ENCODE data around the gene ZSCAN5A. TPM values are rescaled to one million over a fixed set of nuclear protein-coding genes. Genes with fewer than 3 reads are reported as not detected.

ZSCAN5A gene
- total RNA-seq, result 1 to 10 TPM; 2.3 to 7.9 (median 3.7) TPM
- long read RNA-seq, partial matches to known transcripts, result 0 of 1 reads
- long read RNA-seq, other reads (novel, unspliced or antisense), result 1 of 1 reads

DNA sequence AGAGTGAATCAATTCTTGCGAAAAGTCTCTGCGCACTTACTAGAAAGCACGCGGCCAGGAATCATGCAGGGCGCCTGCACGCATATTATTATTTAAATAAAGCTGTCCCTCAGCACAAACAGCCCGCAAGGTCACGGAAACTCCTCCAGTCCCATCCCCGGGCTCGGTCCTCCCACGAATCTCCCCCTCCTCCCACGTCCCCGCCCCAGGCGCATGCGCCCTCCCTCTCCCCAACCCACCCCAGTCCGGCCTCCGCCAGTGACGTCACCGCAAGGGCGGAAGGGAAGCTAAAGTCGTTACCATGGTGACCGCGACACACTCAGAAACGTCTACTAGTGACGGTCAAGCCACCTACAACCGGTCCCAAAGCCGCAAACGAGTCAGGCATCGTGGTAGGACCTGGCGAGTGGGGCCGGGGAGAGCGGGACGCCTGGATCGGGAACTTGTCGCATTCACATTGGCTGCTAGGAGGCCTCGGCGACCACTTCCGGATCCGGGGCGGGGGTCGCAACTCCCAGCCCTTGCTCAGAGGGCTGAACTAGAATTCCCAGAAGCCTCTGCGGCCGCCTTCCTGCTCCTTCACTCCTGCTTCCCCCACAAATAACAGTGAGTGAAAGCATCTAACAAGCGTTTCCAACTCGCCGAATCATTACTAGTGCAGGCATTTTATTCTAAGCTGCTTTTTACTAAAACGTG, at the start of gene ZSCAN5A:
Gene ZSCAN5A, minus strand, starts transcription at position 459 of the 696 bp plus-strand sequence. CDS start 89,793 bp downstream, outside the sequence.
- peak; percentile 98 to 100 (median 99) for DNase-seq
- H3K4me3 ChIP-seq, result peak within 1 kb of the TSS; percentile 67 to 93 (median 71)
- no peaks in the 10 kb centered on the region for H3K9me3 ChIP-seq
- H3K27me3 ChIP-seq, result no peaks in the 10 kb centered on the region
- TF ChIP-seq, protein P1, sequence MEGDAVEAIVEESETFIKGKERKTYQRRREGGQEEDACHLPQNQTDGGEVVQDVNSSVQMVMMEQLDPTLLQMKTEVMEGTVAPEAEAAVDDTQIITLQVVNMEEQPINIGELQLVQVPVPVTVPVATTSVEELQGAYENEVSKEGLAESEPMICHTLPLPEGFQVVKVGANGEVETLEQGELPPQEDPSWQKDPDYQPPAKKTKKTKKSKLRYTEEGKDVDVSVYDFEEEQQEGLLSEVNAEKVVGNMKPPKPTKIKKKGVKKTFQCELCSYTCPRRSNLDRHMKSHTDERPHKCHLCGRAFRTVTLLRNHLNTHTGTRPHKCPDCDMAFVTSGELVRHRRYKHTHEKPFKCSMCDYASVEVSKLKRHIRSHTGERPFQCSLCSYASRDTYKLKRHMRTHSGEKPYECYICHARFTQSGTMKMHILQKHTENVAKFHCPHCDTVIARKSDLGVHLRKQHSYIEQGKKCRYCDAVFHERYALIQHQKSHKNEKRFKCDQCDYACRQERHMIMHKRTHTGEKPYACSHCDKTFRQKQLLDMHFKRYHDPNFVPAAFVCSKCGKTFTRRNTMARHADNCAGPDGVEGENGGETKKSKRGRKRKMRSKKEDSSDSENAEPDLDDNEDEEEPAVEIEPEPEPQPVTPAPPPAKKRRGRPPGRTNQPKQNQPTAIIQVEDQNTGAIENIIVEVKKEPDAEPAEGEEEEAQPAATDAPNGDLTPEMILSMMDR (IDR thresholded peaks at IDR 0.05), result no peak
- peak; percentile 37 for TF ChIP-seq POLR2A (IDR thresholded peaks at IDR 0.05)
- H3K27ac ChIP-seq, result peak within 1 kb of the TSS; percentile 90 to 97 (median 91)
- peaks cover 0 to 14% (median 6%) of the 10 kb centered on the region in 4 donors for H3K4me1 ChIP-seq
- intact Hi-C loops (cut with DNase I), result no loop called here
- 0% methylated on average over 28 of the region's 47 CpGs for WGBS (ENCODE audit: insufficient coverage, low coverage, low lambda C conversion rate, missing lambda C conversion rate)
- no peaks in the 10 kb centered on the region for H3K36me3 ChIP-seq
- peak; percentile 87 to 91 (median 88) for ATAC-seq

DNA sequence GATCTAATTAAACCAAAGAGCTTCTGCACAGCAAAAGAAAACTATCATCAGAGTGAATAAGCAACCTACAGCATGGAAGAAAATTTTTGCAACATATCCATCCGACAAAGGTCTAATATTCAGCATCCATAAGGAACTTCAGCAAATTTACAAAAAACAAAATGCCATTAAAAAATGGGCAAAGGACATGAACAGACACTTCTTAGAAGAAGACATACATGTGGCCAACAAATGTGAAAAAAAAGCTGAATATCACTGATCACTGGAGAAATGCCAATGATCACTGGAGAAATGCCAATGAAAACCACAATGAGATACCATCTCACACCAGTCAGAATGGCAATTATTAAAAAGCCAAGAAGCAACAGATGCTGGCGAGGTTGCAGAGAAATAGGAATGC, 46.2 kb upstream of the ZSCAN5A start:
- intact Hi-C loops (cut with DNase I), result no loop called here
- H3K27ac ChIP-seq, result no peak overlapping the region
- H3K4me3 ChIP-seq, result no peak overlapping the region
- no peaks in the 10 kb centered on the region for H3K36me3 ChIP-seq
- no peak for DNase-seq
- ATAC-seq, result no peak
- H3K4me1 ChIP-seq, result no peaks in the 10 kb centered on the region
- no peak for TF ChIP-seq POLR2A (IDR thresholded peaks at IDR 0.05)
- TF ChIP-seq, protein P1 (IDR thresholded peaks at IDR 0.05), result no peak
- WGBS (ENCODE audit: insufficient coverage, low coverage, low lambda C conversion rate, missing lambda C conversion rate), result 100% methylated on average over 2 of the region's 2 CpGs
- peaks cover 0 to 6% (median 0%) of the 10 kb centered on the region in 4 donors for H3K9me3 ChIP-seq
- H3K27me3 ChIP-seq, result no peaks in the 10 kb centered on the region

- no peaks in the 10 kb centered on the region for H3K36me3 ChIP-seq
- no peak overlapping the region for H3K4me3 ChIP-seq
- no peak for TF ChIP-seq POLR2A (IDR thresholded peaks at IDR 0.05)
- TF ChIP-seq, protein P1 (IDR thresholded peaks at IDR 0.05), result no peak
- no peaks in the 10 kb centered on the region for H3K27me3 ChIP-seq
- WGBS (ENCODE audit: insufficient coverage, low coverage, low lambda C conversion rate, missing lambda C conversion rate), result 89% methylated on average over 2 of the region's 2 CpGs
- DNase-seq (no peak), ATAC-seq (no peak)
- no peaks in the 10 kb centered on the region for H3K4me1 ChIP-seq
- H3K27ac ChIP-seq, result no peak overlapping the region
- intact Hi-C loops (cut with DNase I), result no loop called here
- peaks cover 0 to 6% (median 0%) of the 10 kb centered on the region in 4 donors for H3K9me3 ChIP-seq
Measured at GRCh38 chr19:56356944-56357343, 42.3 kb upstream of the ZSCAN5A start.

DNA sequence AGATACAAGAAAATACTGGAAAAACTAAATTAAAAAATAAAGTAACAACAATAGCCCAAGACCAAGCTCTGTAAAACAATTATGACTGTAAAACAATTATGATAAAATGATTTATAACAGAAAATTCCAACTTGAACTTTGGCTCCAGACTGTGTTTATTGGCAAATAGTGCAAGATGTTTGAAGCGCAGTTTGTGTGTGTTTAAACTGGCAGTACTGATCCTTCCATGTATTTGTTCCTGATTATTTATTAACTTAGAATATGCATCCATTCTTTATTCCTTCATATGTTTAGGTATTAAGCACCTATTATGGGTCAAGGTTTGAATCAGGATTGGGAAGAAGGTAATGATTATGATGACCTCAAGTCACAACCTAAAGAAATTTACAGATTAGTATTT, 40.9 kb upstream of the ZSCAN5A start:
- Histone ChIP-seq H3K36me3 (no peaks in the 10 kb centered on the region), H3K4me1 (no peaks in the 10 kb centered on the region), H3K4me3 (no peak overlapping the region), H3K9me3 (peaks cover 0 to 6% (median 0%) of the 10 kb centered on the region in 4 donors), H3K27ac (no peak overlapping the region), H3K27me3 (no peaks in the 10 kb centered on the region)
- peak in 2 of 4 donors; percentile 68 to 82 for ATAC-seq
- intact Hi-C loops (cut with DNase I), result no loop called here
- 39% methylated on average over 1 of the region's 1 CpG for WGBS (ENCODE audit: insufficient coverage, low coverage, low lambda C conversion rate, missing lambda C conversion rate)
- no peak for DNase-seq
- TF ChIP-seq, protein P1 (IDR thresholded peaks at IDR 0.05), result no peak
- no peak for TF ChIP-seq POLR2A (IDR thresholded peaks at IDR 0.05)

Data from right lobe of liver (tissue), 6 donors.